DMS153 treated with DMSO at 0.1 percent for 48 hours (cell line): ENCODE results near the gene TGM5.

ENCODE experiments used
- DNase-seq: peaks from one replicate; lab custom pipeline; 2025; ENCODE audit not compliant: unreplicated experiment; lab: John Stamatoyannopoulos, UW

The TGM5 gene

GRCh38 chr15:43196760-43197548, 69.8 kb downstream of the TGM5 start:
- no peak for DNase-seq

GRCh38 chr15:43194795-43195194, 71.9 kb downstream of the TGM5 start:
- DNase-seq = no peak

- no peak for DNase-seq
These were observed 73.0 kb downstream of the TGM5 start for GRCh38 chr15:43193710-43194109.

GRCh38 chr15:43190178-43190577, 76.5 kb downstream of the TGM5 start:
- DNase-seq = no peak

GRCh38 chr15:43189296-43189695, 77.4 kb downstream of the TGM5 start:
- no peak for DNase-seq

GRCh38 chr15:43187544-43188155, 79.1 kb downstream of the TGM5 start:
- DNase-seq = peak; percentile 1

GRCh38 chr15:43186003-43186353, 80.8 kb downstream of the TGM5 start:
- DNase-seq = no peak

- peak; percentile 18 for DNase-seq
These were observed 81.3 kb downstream of the TGM5 start, which contains the start of gene CCNDBP1 for GRCh38 chr15:43185157-43186002. CCNDBP1 (plus strand) TSS chr15:43185403; CDS start chr15:43185499, 96 bp downstream.

- no peak for DNase-seq
These were observed 82.2 kb downstream of the TGM5 start for GRCh38 chr15:43184407-43185124.

GRCh38 chr15:43183270-43183669, 83.5 kb downstream of the TGM5 start:
- DNase-seq = no peak
